Endothelial cell of umbilical vein (primary cell): ENCODE measurements around the gene CNTROB.

Source experiments
- CTCF ChIP-seq, 2 donors: IDR thresholded peaks; 1 replicate in 1 of 2; 2 replicates in 1 of 2; pipeline ENCODE4 v1.5.1; 2011; ENCODE audit warnings: low read length in 2 of 2, mild to moderate bottlenecking in 2 of 2, moderate library complexity in 2 of 2, control low read depth in 1 of 2, inconsistent platforms in 1 of 2, low read depth in 1 of 2; ENCODE audit not compliant: insufficient read depth in 1 of 2; ENCODE audit errors: extremely low read depth in 1 of 2
- EZH2 ChIP-seq: IDR thresholded peaks from 2 replicates; pipeline ENCODE4 v1.6.1; 2012; ENCODE audit warnings: borderline replicate concordance, low read depth, mild to moderate bottlenecking, moderate library complexity, low read length, inconsistent platforms; ENCODE audit not compliant: severe bottlenecking
- GATA2 ChIP-seq: IDR thresholded peaks from 2 replicates; pipeline ENCODE4 v1.7.0; 2011; ENCODE audit warnings: low read depth, mild to moderate bottlenecking, moderate library complexity, mixed read lengths, low read length; ENCODE audit not compliant: insufficient read length, insufficient read depth
- JUN ChIP-seq: IDR thresholded peaks from 2 replicates; pipeline ENCODE4 v1.6.1; 2011; ENCODE audit warnings: borderline replicate concordance, low read depth; ENCODE audit not compliant: insufficient read length, insufficient read depth
- MAX ChIP-seq: IDR thresholded peaks from 2 replicates; pipeline ENCODE4 v1.6.1; 2011; ENCODE audit not compliant: insufficient read depth, insufficient read length
- POLR2A ChIP-seq: IDR thresholded peaks from 2 replicates; pipeline ENCODE4 v1.6.1; 2012; ENCODE audit warnings: low read depth, mild to moderate bottlenecking, control low read depth, low read length
- POLR2AphosphoS5 ChIP-seq: IDR thresholded peaks from 2 replicates; pipeline ENCODE4 v1.6.1; 2012; ENCODE audit warnings: low read depth, mild to moderate bottlenecking, control low read depth, low read length, moderate library complexity; ENCODE audit not compliant: insufficient read depth

- TF ChIP-seq CTCF (IDR thresholded peaks at IDR 0.05; ENCODE audit: extremely low read depth in 1 of 2, insufficient read depth in 1 of 2, low read depth in 1 of 2, low read length in 2 of 2) (no peak), POLR2A (no peak), POLR2AphosphoS5 (no peak), GATA2 (no peak), EZH2 (no peak), MAX (no peak), JUN (no peak)
Measured at GRCh38 chr17:7894226-7894625, 37.8 kb upstream of the CNTROB start.
